Keratinocyte (primary cell): ENCODE results near the gene PRR23E. TPM values are rescaled to one million over a fixed set of nuclear protein-coding genes. Genes with fewer than 3 reads are reported as not detected.

Source experiments
- DNase-seq: peaks from one replicate; pipeline ENCODE4 v3.0.0-alpha.2; 2011; ENCODE audit warnings: low read depth, missing footprints, low spot score
- FAIRE-seq: peaks from 2 replicates; lab custom pipeline; 2011; peaks lifted over from hg19 to GRCh38; lab: Jason Lieb, UNC
- H2AFZ ChIP-seq: 2 replicates; pipeline ENCODE4 v1.6.0; 2012; ENCODE audit warnings: low read length, control low read depth, inconsistent platforms; ENCODE audit not compliant: control insufficient read depth
- H3K27ac ChIP-seq: 2 replicates; pipeline ENCODE4 v1.5.1; 2011; ENCODE audit warnings: low read length; ENCODE audit not compliant: control insufficient read depth, insufficient read depth
- H3K27me3 ChIP-seq: 3 replicates; pipeline ENCODE4 v1.6.0; 2011; ENCODE audit warnings: low read length; ENCODE audit not compliant: control insufficient read depth, insufficient read depth; ENCODE audit errors: extremely low read depth
- H3K36me3 ChIP-seq, 2 experiments: 2 replicates in 1 of 2; 3 replicates in 1 of 2; pipeline ENCODE4 v1.5.1; 2011; ENCODE audit warnings: low read length in 2 of 2, mild to moderate bottlenecking in 1 of 2; ENCODE audit not compliant: control insufficient read depth in 2 of 2, insufficient read depth in 2 of 2; ENCODE audit errors: extremely low read depth in 1 of 2
- H3K4me1 ChIP-seq: 3 replicates; pipeline ENCODE4 v1.5.1; 2011; ENCODE audit warnings: low read length; ENCODE audit not compliant: control insufficient read depth, insufficient read depth; ENCODE audit errors: extremely low read depth
- H3K4me2 ChIP-seq: 3 replicates; pipeline ENCODE4 v1.6.0; 2011; ENCODE audit warnings: low read depth, low read length; ENCODE audit not compliant: control insufficient read depth, insufficient read depth; ENCODE audit errors: extremely low read depth
- H3K4me3 ChIP-seq, 3 experiments: fragments of 200-600 bp in 1 of 3; sonication (generic) in 1 of 3; 2 replicates in 2 of 3; 3 replicates in 1 of 3; pipeline ENCODE4 v1.5.1; 2011 to 2016; ENCODE audit warnings: low read length in 3 of 3, mild to moderate bottlenecking in 3 of 3, control low read depth in 2 of 3, inconsistent platforms in 1 of 3, low read depth in 1 of 3, mixed read lengths in 1 of 3, mixed run types in 1 of 3, moderate library complexity in 1 of 3; ENCODE audit not compliant: control insufficient read depth in 2 of 3, insufficient read depth in 2 of 3; ENCODE audit errors: extremely low read depth in 1 of 3
- H3K79me2 ChIP-seq: 2 replicates; pipeline ENCODE4 v1.6.0; 2012; ENCODE audit warnings: low read length; ENCODE audit not compliant: control insufficient read depth, insufficient read depth
- H3K9ac ChIP-seq: 3 replicates; pipeline ENCODE4 v1.6.0; 2011; ENCODE audit warnings: low read length; ENCODE audit not compliant: control insufficient read depth, insufficient read depth; ENCODE audit errors: extremely low read depth
- H3K9me1 ChIP-seq: 3 replicates; pipeline ENCODE4 v1.6.0; 2011; ENCODE audit warnings: low read length; ENCODE audit not compliant: control insufficient read depth, insufficient read depth; ENCODE audit errors: extremely low read depth
- H3K9me3 ChIP-seq: 2 replicates; pipeline ENCODE4 v1.5.1; 2012; ENCODE audit warnings: low read depth, low read length; ENCODE audit not compliant: control insufficient read depth
- H4K20me1 ChIP-seq: 3 replicates; pipeline ENCODE4 v1.6.0; 2011; ENCODE audit warnings: low read length; ENCODE audit not compliant: control insufficient read depth, insufficient read depth; ENCODE audit errors: extremely low read depth
- EZH2 ChIP-seq: IDR thresholded peaks from one replicate; pipeline ENCODE4 v1.6.1; 2012; ENCODE audit warnings: inconsistent platforms, mild to moderate bottlenecking, low read length, moderate library complexity
- dilution Hi-C: fragments of 300-500 bp; cut with MboI; formaldehyde crosslinking; loops from one replicate; pipeline ENCODE4 v1.7.0; 2020; ENCODE audit warnings: low sequenced_read_pairs; ENCODE audit not compliant: extremely low pct_ligation_motif_present
- polyA plus RNA-seq, 5 experiments: library from polyadenylated mRNA; depleted of rRNA in 3 of 5; stranded (reverse) in 3 of 5; stranded (forward) in 1 of 5; unstranded in 1 of 5; fragments of >200 nt; gene quantifications; 1 replicate in 1 of 5; 2 replicates in 3 of 5; 3 replicates in 1 of 5; pipeline versions ENCODE4 v1.2.1 to v1.2.3, GENCODE V29; 2011 to 2012; ENCODE audit warnings: missing spikeins in 2 of 5, low read depth in 1 of 5, low replicate concordance in 1 of 5
- TF ChIP-seq, protein P1 (sequence below), 3 experiments: IDR thresholded peaks in 1 of 3; conservative IDR thresholded peaks in 1 of 3; optimal IDR thresholded peaks in 1 of 3; 2 replicates in 2 of 3; 3 replicates in 1 of 3; pipeline versions ENCODE3 to v1.5.1; 2011; ENCODE audit warnings: low read length in 3 of 3, mild to moderate bottlenecking in 3 of 3, moderate library complexity in 2 of 3, control low read depth in 1 of 3, inconsistent platforms in 1 of 3; ENCODE audit not compliant: insufficient read depth in 2 of 3; ENCODE audit errors: extremely low read depth in 1 of 3

The PRR23E gene
- polyA plus RNA-seq, 1 donor (not counting 4 experiments of a cell fraction or from before 2014, with no cell fraction given): not detected

- H3K79me2 ChIP-seq: no peaks in the 10 kb centered on the region
- DNase-seq: no peak
- no peaks in the 10 kb centered on the region for H3K9me1 ChIP-seq
- H3K27ac ChIP-seq: no peak overlapping the region
- no peak overlapping the region for H3K4me2 ChIP-seq
- H4K20me1 ChIP-seq: no peaks in the 10 kb centered on the region
- no peak overlapping the region for H2AFZ ChIP-seq
- H3K9ac ChIP-seq: no peak overlapping the region
- no peak for FAIRE-seq
- peaks cover 1% of the 10 kb centered on the region for H3K27me3 ChIP-seq
- no peak overlapping the region for H3K4me3 ChIP-seq
- no peaks in the 10 kb centered on the region for H3K9me3 ChIP-seq
- TF ChIP-seq, protein P1, sequence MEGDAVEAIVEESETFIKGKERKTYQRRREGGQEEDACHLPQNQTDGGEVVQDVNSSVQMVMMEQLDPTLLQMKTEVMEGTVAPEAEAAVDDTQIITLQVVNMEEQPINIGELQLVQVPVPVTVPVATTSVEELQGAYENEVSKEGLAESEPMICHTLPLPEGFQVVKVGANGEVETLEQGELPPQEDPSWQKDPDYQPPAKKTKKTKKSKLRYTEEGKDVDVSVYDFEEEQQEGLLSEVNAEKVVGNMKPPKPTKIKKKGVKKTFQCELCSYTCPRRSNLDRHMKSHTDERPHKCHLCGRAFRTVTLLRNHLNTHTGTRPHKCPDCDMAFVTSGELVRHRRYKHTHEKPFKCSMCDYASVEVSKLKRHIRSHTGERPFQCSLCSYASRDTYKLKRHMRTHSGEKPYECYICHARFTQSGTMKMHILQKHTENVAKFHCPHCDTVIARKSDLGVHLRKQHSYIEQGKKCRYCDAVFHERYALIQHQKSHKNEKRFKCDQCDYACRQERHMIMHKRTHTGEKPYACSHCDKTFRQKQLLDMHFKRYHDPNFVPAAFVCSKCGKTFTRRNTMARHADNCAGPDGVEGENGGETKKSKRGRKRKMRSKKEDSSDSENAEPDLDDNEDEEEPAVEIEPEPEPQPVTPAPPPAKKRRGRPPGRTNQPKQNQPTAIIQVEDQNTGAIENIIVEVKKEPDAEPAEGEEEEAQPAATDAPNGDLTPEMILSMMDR (optimal IDR thresholded peaks at IDR 0.05 in 1 of 3, IDR thresholded peaks at IDR 0.05 in 1 of 3, conservative IDR thresholded peaks at IDR 0.05 in 1 of 3; ENCODE audit: extremely low read depth in 1 of 3, insufficient read depth in 2 of 3, low read length in 3 of 3): no peak
- TF ChIP-seq EZH2: no peak
- no peaks in the 10 kb centered on the region for H3K36me3 ChIP-seq
- dilution Hi-C loops: no loop called here
- H3K4me1 ChIP-seq: no peaks in the 10 kb centered on the region
Observed at GRCh38 chr3:127147291-127147885, 45.5 kb upstream of the PRR23E start.

DNA sequence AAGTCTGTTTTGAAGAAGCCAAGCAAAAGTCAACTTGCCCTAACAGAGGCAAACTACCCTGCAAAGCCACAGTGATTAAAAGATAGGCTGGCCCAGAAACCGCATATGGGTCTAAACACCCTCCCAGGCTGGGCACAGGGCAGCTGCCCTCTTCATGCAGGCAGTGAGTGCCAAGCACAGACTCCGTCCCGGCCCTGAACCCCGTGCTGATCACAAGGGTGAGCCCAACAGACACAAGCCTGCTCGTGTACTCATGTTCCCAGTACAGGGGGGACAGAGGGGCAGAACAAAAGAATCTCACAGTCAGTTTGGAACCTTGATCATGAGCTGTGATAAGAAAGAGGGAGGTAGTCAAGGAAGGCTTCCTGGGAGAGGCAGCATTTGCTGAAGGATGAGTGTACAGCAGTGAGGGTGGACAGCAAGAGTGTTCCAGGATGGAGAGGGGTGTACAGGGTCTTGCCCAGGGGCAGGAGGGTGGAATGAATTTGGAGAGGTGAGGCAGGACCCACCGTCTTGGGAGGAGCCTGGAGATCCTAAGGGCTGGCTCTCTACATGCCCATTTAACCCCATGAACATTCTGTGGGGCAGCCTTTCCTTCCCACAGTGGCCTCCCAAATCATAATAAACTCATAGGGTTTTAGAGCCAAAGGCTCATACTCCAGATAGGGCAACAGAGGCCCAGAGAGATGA lies 43.2 kb upstream of the PRR23E start:
- TF ChIP-seq EZH2: no peak
- TF ChIP-seq, protein P1 (optimal IDR thresholded peaks at IDR 0.05 in 1 of 3, IDR thresholded peaks at IDR 0.05 in 1 of 3, conservative IDR thresholded peaks at IDR 0.05 in 1 of 3; ENCODE audit: extremely low read depth in 1 of 3, insufficient read depth in 2 of 3, low read length in 3 of 3): no peak
- H3K9ac ChIP-seq: no peak overlapping the region
- H3K27me3 ChIP-seq: no peaks in the 10 kb centered on the region
- no peaks in the 10 kb centered on the region for H4K20me1 ChIP-seq
- H3K4me2 ChIP-seq: no peak overlapping the region
- dilution Hi-C loops: no loop called here
- peaks cover 2% of the 10 kb centered on the region for H3K9me3 ChIP-seq
- FAIRE-seq (no peak), DNase-seq (no peak)
- no peaks in the 10 kb centered on the region for H3K79me2 ChIP-seq
- no peak overlapping the region for H3K4me3 ChIP-seq
- H3K27ac ChIP-seq: no peak overlapping the region
- H3K36me3 ChIP-seq: no peaks in the 10 kb centered on the region
- no peaks in the 10 kb centered on the region for H3K4me1 ChIP-seq
- H3K9me1 ChIP-seq: no peaks in the 10 kb centered on the region
- H2AFZ ChIP-seq: no peak overlapping the region
